DND-41 (cell line): ENCODE data around the gene ADAP2.

Experiments
- ATAC-seq: fragments of 200-7000 bp; cut with Tn5 transposase; 3 replicates; pipeline ENCODE4 v1.9.1; 2021; ENCODE audit warnings: low read depth; ENCODE audit not compliant: insufficient read depth
- DNase-seq: peaks from one replicate; pipeline ENCODE4 v3.0.0-alpha.2; 2020
- H2AFZ ChIP-seq: 2 replicates; pipeline ENCODE4 v1.6.0; 2012; ENCODE audit warnings: low read depth, low read length
- H3K27ac ChIP-seq: 2 replicates; pipeline ENCODE4 v1.5.1; 2012; ENCODE audit warnings: low read length, inconsistent platforms
- H3K27me3 ChIP-seq: fragments of 200-600 bp; sonication (generic); 2 replicates; pipeline ENCODE4 v1.6.0; 2012; ENCODE audit warnings: low read length, mild to moderate bottlenecking, inconsistent platforms; ENCODE audit not compliant: insufficient read depth, poor library complexity
- H3K36me3 ChIP-seq: 2 replicates; pipeline ENCODE4 v1.5.1; 2012; ENCODE audit warnings: low read length, inconsistent platforms; ENCODE audit not compliant: insufficient read depth
- H3K4me1 ChIP-seq: 2 replicates; pipeline ENCODE4 v1.5.1; 2012; ENCODE audit warnings: mild to moderate bottlenecking, low read length; ENCODE audit not compliant: insufficient read depth
- H3K4me2 ChIP-seq: 2 replicates; pipeline ENCODE4 v1.6.0; 2012; ENCODE audit warnings: mild to moderate bottlenecking, moderate library complexity, low read length, inconsistent platforms; ENCODE audit not compliant: insufficient read depth
- H3K4me3 ChIP-seq, 2 experiments: fragments of 200-600 bp in 1 of 2; shearing (Covaris generic) in 1 of 2; 2 replicates each; pipeline ENCODE4 v1.5.1; 2012 to 2016; ENCODE audit warnings: inconsistent platforms in 2 of 2, low read length in 2 of 2, mild to moderate bottlenecking in 2 of 2, low read depth in 1 of 2, moderate library complexity in 1 of 2
- H3K79me2 ChIP-seq: 2 replicates; pipeline ENCODE4 v1.6.0; 2012; ENCODE audit warnings: low read length, inconsistent platforms; ENCODE audit not compliant: insufficient read depth
- H3K9ac ChIP-seq: 2 replicates; pipeline ENCODE4 v1.6.0; 2012; ENCODE audit warnings: low read depth, mild to moderate bottlenecking, inconsistent platforms, low read length, moderate library complexity
- H3K9me3 ChIP-seq: 2 replicates; pipeline ENCODE4 v1.5.1; 2012; ENCODE audit warnings: low read length, moderate library complexity, mild to moderate bottlenecking, inconsistent platforms; ENCODE audit not compliant: insufficient read depth, severe bottlenecking
- H4K20me1 ChIP-seq: 2 replicates; pipeline ENCODE4 v1.6.0; 2012; ENCODE audit warnings: low read length; ENCODE audit not compliant: insufficient read depth
- EZH2 ChIP-seq: IDR thresholded peaks from 3 replicates; pipeline ENCODE4 v1.6.1; 2012; ENCODE audit warnings: borderline replicate concordance, low read depth, mild to moderate bottlenecking, moderate library complexity, low read length, inconsistent platforms; ENCODE audit not compliant: severe bottlenecking
- TF ChIP-seq, protein P1 (sequence below): IDR thresholded peaks from 2 replicates; pipeline ENCODE4 v1.5.1; 2012; ENCODE audit warnings: borderline replicate concordance, low read length, moderate library complexity, mild to moderate bottlenecking; ENCODE audit not compliant: poor library complexity, severe bottlenecking; ENCODE audit errors: extremely low read depth

The ADAP2 gene

DNA sequence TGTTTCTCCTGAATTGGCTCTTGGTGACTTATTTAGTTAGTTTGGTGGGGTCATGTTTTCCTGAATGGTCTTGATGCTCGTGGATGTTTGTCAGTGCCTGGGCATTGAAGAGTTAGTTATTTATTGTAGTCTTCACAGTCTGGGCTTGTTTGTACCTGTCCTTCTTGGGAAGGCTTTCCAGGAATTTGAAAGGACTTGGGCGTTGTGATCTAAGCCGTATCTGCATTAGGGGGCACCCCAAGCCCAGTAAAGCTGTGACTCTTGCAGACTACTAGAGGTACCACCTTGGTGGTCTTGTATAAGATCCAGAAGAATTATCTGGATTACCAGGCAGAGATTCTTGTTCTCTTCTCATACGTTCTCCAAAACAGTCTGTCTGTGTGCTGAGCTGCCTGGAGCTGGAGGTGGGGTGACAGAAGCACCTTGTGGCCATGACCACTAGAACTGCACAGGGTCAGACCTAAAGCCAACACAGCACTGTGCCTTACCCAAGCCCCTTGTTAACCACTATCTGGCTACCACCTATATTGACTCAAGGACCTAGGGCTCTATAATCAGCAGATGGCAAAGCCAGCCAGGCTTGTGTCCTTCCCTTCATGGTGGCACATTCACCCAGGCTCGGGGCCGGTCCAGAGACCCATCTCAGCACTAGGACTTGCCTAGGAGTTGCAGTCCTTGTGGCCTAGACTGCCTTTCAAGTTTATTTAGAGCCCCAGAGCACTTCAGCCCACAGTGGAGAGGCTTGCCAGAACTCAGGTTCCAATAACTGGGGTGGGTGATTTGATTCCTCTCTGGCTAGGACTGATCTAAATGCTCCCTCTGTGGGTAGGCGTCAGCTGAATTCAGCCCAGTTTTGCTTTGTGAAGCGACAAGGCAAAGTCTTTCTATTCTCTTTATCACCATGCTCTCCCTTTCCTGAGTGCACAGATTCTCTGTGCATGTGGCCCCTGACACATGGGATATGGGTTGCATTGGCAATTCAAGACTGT lies 60.1 kb downstream of the ADAP2 start:
- H4K20me1 ChIP-seq, result 0 out of 2 replicates have a peak, but pooled peaks cover 2% of the 10 kb centered on the region
- H3K79me2 ChIP-seq, result no peaks in the 10 kb centered on the region
- no peaks in the 10 kb centered on the region for H3K27me3 ChIP-seq
- H3K27ac ChIP-seq, result no peak overlapping the region
- H3K4me2 ChIP-seq, result no peak overlapping the region
- no peak overlapping the region for H2AFZ ChIP-seq
- no peak for TF ChIP-seq EZH2
- TF ChIP-seq, protein P1, sequence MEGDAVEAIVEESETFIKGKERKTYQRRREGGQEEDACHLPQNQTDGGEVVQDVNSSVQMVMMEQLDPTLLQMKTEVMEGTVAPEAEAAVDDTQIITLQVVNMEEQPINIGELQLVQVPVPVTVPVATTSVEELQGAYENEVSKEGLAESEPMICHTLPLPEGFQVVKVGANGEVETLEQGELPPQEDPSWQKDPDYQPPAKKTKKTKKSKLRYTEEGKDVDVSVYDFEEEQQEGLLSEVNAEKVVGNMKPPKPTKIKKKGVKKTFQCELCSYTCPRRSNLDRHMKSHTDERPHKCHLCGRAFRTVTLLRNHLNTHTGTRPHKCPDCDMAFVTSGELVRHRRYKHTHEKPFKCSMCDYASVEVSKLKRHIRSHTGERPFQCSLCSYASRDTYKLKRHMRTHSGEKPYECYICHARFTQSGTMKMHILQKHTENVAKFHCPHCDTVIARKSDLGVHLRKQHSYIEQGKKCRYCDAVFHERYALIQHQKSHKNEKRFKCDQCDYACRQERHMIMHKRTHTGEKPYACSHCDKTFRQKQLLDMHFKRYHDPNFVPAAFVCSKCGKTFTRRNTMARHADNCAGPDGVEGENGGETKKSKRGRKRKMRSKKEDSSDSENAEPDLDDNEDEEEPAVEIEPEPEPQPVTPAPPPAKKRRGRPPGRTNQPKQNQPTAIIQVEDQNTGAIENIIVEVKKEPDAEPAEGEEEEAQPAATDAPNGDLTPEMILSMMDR, result no peak
- ATAC-seq (no peak), DNase-seq (no peak)
- no peaks in the 10 kb centered on the region for H3K9me3 ChIP-seq
- H3K9ac ChIP-seq, result no peak overlapping the region
- H3K4me3 ChIP-seq, result no peak overlapping the region
- peaks cover 15% of the 10 kb centered on the region; the same call in 1 of the 2 replicates for H3K36me3 ChIP-seq
- H3K4me1 ChIP-seq, result no peaks in the 10 kb centered on the region

DNA sequence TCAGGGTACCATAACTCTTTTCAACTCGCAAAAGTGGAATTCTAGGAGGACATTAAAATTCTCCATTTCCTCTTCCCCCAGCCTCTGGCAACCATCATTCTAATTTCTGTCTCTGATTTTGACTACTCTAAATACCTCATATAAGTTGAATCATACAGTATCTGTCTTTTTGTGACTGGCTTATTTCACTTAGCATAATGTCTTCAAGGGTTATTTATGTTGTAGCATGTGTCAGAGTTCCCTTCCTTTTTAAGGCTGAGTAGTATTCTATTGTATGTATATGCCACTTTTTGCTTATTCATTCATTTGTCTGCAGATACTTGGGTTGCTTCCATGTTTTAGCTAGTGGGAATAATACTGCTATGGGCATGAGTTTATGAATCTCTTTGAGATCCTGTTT lies 61.1 kb downstream of the ADAP2 start:
- Histone ChIP-seq H3K4me1 (no peaks in the 10 kb centered on the region), H3K27me3 (no peaks in the 10 kb centered on the region), H3K9me3 (no peaks in the 10 kb centered on the region), H3K4me3 (no peak overlapping the region), H3K36me3 (peaks cover 15% of the 10 kb centered on the region; the same call in 1 of the 2 replicates), H3K27ac (no peak overlapping the region), H3K4me2 (no peak overlapping the region), H3K9ac (no peak overlapping the region), H4K20me1 (0 out of 2 replicates have a peak, but pooled peaks cover 2% of the 10 kb centered on the region), H2AFZ (no peak overlapping the region), H3K79me2 (no peaks in the 10 kb centered on the region)
- DNase-seq, result no peak
- no peak for ATAC-seq
- TF ChIP-seq EZH2, result no peak
- TF ChIP-seq, protein P1, result no peak

DNA sequence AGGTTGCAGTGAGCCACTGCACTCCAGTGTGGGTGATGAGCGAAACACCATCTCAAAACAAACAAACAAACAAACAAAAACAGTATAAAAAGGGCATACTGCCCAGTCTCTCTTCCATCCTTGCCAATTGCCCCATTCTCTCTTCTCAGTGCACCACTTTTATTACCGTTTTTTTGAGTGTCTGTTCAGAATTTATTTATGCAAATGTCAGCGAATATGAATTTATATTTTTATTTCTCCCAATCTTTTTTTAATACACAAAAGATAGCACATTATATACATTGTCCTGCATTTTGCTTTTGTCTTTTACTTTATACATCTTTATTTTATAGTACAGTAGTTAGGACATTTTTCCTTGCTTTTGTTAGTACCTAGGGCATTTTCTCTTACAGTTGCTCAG lies 68.7 kb downstream of the ADAP2 start:
- no peak overlapping the region for H3K4me3 ChIP-seq
- H3K9me3 ChIP-seq, result no peaks in the 10 kb centered on the region
- no peaks in the 10 kb centered on the region for H3K79me2 ChIP-seq
- H3K36me3 ChIP-seq, result peaks cover 26% of the 10 kb centered on the region; the same call in 1 of the 2 replicates
- H3K4me2 ChIP-seq, result no peak overlapping the region
- no peaks in the 10 kb centered on the region for H3K4me1 ChIP-seq
- no peaks in the 10 kb centered on the region for H4K20me1 ChIP-seq
- no peak overlapping the region for H2AFZ ChIP-seq
- DNase-seq (no peak), ATAC-seq (no peak)
- H3K27ac ChIP-seq, result no peak overlapping the region
- no peak overlapping the region for H3K9ac ChIP-seq
- TF ChIP-seq, protein P1, result no peak
- no peak for TF ChIP-seq EZH2
- no peaks in the 10 kb centered on the region for H3K27me3 ChIP-seq
